Coronary artery (tissue), 2 donors: ENCODE data around the gene THSD7B.

Experiments
- DNase-seq: peaks from one replicate; pipeline ENCODE4 v3.0.0-alpha.2; 2017; ENCODE audit warnings: low spot score
- H3K27ac ChIP-seq, 2 donors: fragments of 200-600 bp; sonication (generic); one replicate each; pipeline ENCODE4 v1.5.1; 2016 to 2019
- H3K4me3 ChIP-seq: fragments of 200-600 bp; sonication (generic); 2 replicates; pipeline ENCODE4 v1.5.1; 2016; ENCODE audit warnings: mild to moderate bottlenecking, moderate library complexity
- CTCF ChIP-seq: fragments of 200-600 bp; sonication (generic); IDR thresholded peaks from one replicate; pipeline ENCODE4 v1.5.1; 2019; ENCODE audit warnings: antibody characterized with exemption

THSD7B gene

GRCh38 chr2:137672989-137673552 is 907.7 kb downstream of the THSD7B start:
- no peak for DNase-seq
- H3K27ac ChIP-seq = no peak overlapping the region
- no peak for TF ChIP-seq CTCF

GRCh38 chr2:137674991-137675390 is 909.6 kb downstream of the THSD7B start:
- no peak for TF ChIP-seq CTCF
- Histone ChIP-seq H3K4me3 (no peak overlapping the region), H3K27ac (no peak overlapping the region)
- DNase-seq = no peak

More at GRCh38 chr2:137672989-137673552, 907.7 kb downstream of the THSD7B start:
- H3K4me3 ChIP-seq = no peak overlapping the region

GRCh38 chr2:137675584-137676327 is 910.4 kb downstream of the THSD7B start:
- Histone ChIP-seq H3K4me3 (no peak overlapping the region), H3K27ac (no peak overlapping the region)
- TF ChIP-seq CTCF = no peak
- no peak for DNase-seq

- no peak for TF ChIP-seq CTCF
- no peak overlapping the region for H3K27ac ChIP-seq
- no peak overlapping the region for H3K4me3 ChIP-seq
- no peak for DNase-seq
Measured at GRCh38 chr2:137676346-137676745, 911.0 kb downstream of the THSD7B start.

GRCh38 chr2:137677466-137677865 is 912.1 kb downstream of the THSD7B start:
- no peak overlapping the region for H3K4me3 ChIP-seq
- no peak for TF ChIP-seq CTCF
- no peak overlapping the region for H3K27ac ChIP-seq
- DNase-seq = no peak

GRCh38 chr2:137689549-137689948 is 924.2 kb downstream of the THSD7B start:
- TF ChIP-seq CTCF = no peak

GRCh38 chr2:137693534-137693933 is 928.2 kb downstream of the THSD7B start:
- no peak for DNase-seq
- H3K4me3 ChIP-seq = no peak overlapping the region
- no peak overlapping the region for H3K27ac ChIP-seq
- TF ChIP-seq CTCF = no peak

More at GRCh38 chr2:137689549-137689948, 924.2 kb downstream of the THSD7B start:
- Histone ChIP-seq H3K4me3 (no peak overlapping the region), H3K27ac (no peak overlapping the region)
- DNase-seq = no peak
